Progenitor cell of endocrine pancreas (in vitro differentiated cells): ENCODE results near the gene PRC1. TPM values are rescaled to one million over a fixed set of nuclear protein-coding genes. Genes with fewer than 3 reads are reported as not detected.
"Not testable (repeated sequence)": the region's sequence is repeated elsewhere in the genome, so short reads cannot be mapped to it uniquely, and the experiment has no call there.

ENCODE experiments used
- DNase-seq: peaks from one replicate; pipeline ENCODE4 v3.0.0; 2021; ENCODE audit warnings: low spot score; ENCODE audit not compliant: unreplicated experiment
- H3K27ac Mint-ChIP-seq: 2 replicates; pipeline ENCODE4 v1.8.0; 2021; ENCODE audit warnings: mild to moderate bottlenecking, moderate library complexity, mixed read lengths
- H3K27me3 Mint-ChIP-seq: 2 replicates; pipeline ENCODE4 v1.8.0; 2021; ENCODE audit warnings: mixed read lengths
- H3K36me3 Mint-ChIP-seq: 2 replicates; pipeline ENCODE4 v1.8.0; 2022; ENCODE audit warnings: mixed read lengths; ENCODE audit not compliant: insufficient read depth
- H3K4me1 Mint-ChIP-seq: 2 replicates; pipeline ENCODE4 v1.8.0; 2021; ENCODE audit warnings: low read depth, mixed read lengths
- H3K4me3 Mint-ChIP-seq: 2 replicates; pipeline ENCODE4 v1.8.0; 2021; ENCODE audit warnings: low read depth, mild to moderate bottlenecking, moderate library complexity, mixed read lengths
- H3K9me3 Mint-ChIP-seq: 2 replicates; pipeline ENCODE4 v1.8.0; 2021; ENCODE audit warnings: low read depth, mixed read lengths
- total RNA-seq: library from RNA; stranded (reverse); gene quantifications from 2 replicates; pipeline ENCODE4 v1.2.1, GENCODE V29; 2021
- TF ChIP-seq, protein P1 (sequence below): fragments of 200-600 bp; sonication (generic); IDR thresholded peaks from one replicate; pipeline ENCODE4 v1.5.0; 2021; ENCODE audit warnings: antibody characterized with exemption, mild to moderate bottlenecking; ENCODE audit not compliant: unreplicated experiment

The PRC1 gene
- total RNA-seq, 1 donor from 2014 or later = 79.1 TPM

DNA sequence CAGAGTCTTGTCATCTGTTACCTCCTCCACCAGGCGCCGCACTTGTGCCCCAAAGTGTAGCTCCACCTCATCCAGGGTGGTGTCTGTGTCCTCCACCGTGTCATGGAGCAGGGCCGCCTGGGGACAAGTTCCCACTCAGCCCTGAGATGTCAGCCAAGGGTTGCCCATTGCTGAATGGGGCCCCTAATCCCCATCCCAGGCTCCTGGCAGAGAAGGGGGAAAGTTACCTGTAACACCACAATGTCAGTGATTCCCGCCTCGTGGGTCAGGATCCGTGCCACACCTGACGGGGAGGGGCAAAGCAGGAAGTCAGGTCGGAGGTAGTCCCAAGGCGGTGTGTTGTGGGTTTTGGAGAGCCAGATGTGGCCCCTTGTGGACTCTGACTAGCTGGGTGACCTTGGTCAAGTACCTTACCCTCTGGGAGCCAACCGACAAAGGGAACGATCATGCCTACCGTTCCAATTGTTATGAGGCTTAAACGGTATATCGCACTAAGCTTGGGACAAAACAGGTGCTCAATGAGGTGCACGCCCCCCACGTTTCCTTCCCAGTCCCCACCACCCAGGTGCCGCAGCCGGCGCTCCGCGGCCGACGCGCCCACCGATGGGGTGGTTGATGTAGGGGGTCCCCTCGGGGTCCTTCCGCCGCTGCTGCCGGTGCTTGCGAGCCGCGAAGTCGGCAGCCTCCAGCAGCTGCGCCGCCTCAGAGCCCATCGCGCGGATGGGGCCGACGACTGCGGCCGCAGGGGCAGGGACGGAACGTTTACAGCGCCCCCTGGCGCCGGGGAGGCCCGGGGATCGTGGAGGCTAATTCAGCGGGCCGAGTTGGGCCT lies 62.3 kb downstream of the PRC1 start, which contains the start of gene HDDC3:
TSS of gene HDDC3 (minus strand) at position 722 of the 832 bp plus-strand sequence. CDS start at position 713, 9 bp downstream.
- peak; percentile 92 for DNase-seq
- TF ChIP-seq, protein P1, sequence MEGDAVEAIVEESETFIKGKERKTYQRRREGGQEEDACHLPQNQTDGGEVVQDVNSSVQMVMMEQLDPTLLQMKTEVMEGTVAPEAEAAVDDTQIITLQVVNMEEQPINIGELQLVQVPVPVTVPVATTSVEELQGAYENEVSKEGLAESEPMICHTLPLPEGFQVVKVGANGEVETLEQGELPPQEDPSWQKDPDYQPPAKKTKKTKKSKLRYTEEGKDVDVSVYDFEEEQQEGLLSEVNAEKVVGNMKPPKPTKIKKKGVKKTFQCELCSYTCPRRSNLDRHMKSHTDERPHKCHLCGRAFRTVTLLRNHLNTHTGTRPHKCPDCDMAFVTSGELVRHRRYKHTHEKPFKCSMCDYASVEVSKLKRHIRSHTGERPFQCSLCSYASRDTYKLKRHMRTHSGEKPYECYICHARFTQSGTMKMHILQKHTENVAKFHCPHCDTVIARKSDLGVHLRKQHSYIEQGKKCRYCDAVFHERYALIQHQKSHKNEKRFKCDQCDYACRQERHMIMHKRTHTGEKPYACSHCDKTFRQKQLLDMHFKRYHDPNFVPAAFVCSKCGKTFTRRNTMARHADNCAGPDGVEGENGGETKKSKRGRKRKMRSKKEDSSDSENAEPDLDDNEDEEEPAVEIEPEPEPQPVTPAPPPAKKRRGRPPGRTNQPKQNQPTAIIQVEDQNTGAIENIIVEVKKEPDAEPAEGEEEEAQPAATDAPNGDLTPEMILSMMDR = peak; percentile 95
- Mint-ChIP-seq H3K27me3 (no peaks in the 10 kb centered on the region), H3K4me1 (peaks cover 14% of the 10 kb centered on the region), H3K27ac (peak within 1 kb of the TSS; percentile 61), H3K36me3 (peaks cover 4% of the 10 kb centered on the region), H3K9me3 (no peaks in the 10 kb centered on the region), H3K4me3 (peak within 1 kb of the TSS; percentile 95)

DNA sequence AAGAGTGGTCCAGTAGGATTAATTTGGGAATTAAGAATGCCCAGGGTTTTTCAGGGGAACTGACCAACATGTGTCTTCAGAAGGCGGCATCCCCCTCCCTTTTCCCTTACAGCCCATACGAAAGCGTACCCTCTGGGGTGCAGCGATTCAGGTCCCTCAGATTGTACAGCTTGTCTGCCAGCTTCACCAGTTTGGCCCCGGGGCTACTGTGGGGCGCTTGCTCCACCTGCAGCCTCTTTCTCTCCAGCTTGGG lies 62.8 kb downstream of the PRC1 start:
- DNase-seq = no peak
- Mint-ChIP-seq H3K4me1 (peaks cover 14% of the 10 kb centered on the region), H3K36me3 (peaks cover 4% of the 10 kb centered on the region), H3K27me3 (no peaks in the 10 kb centered on the region), H3K4me3 (peak overlapping the region; percentile 95), H3K9me3 (no peaks in the 10 kb centered on the region), H3K27ac (peak overlapping the region; percentile 61)
- TF ChIP-seq, protein P1 = no peak

DNA sequence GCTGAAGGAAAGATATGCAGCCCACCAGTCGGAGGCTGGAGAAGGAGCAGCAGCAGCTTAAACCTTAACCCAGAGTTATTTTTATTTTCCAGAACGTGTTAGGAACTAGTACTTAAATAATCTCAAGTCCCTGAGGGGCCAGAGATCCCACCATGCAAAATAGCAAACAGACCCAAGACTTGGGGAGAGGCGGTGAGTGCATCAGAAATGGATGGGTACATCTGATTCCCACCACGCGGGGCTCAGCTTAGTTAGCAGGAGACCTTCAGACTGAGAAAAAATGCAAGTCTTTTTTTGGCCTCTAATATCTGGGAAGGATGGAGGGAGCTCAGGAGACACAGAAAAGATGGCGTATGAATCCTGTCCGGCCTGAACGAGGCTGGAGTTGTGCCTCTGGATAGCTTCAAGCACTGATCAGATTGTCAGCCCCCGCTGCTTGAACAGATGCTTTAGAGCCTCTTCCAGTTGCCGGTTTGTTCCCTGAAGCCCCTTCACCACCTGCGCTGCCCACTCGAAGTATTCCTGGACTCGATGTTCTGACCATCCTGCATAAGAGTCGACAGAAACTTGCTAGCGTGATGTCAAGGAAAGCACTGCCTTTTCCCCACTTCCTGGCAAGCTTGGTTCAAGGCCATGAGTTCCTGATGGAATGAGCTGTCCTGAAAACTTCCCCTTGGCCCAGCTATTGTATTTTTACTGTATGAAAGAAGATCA lies 63.3 kb downstream of the PRC1 start:
- no peaks in the 10 kb centered on the region for H3K9me3 Mint-ChIP-seq
- no peaks in the 10 kb centered on the region for H3K36me3 Mint-ChIP-seq
- H3K4me1 Mint-ChIP-seq = peaks cover 9% of the 10 kb centered on the region

DNA sequence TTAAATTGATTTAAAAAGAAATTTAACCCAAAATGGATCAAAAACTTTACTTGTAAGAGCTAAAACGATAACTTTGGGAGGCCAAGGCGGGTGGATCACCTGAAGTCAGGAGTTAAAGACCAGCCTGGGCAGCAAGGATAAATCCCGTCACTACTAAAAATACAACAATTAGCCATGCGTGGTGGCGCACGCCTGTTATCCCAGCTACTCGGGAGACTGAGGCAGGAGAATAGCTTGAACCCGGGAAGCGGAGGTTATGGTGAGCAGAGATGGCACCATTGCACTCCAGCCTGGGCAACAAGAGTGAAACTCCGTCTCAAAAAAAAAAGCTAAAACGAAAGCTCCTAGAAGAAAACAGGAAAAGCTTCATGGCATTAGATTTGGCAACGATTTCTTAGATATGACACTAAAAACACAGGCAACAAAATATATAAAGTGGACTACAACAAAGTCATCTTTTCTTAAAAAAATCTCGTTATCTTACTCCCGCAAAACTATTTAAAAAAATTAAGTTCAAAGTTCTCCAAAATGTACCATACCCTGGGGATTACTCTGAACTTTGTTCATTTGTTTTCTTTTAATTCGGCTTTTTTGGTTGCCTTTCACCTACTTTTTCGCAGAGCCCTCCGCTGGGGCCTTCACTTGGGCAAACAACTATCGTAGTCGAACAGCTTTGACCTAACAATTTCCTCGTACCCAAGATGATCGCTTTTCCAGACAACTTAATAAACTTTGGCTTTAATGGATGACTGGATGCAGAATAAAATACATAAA lies 64.9 kb downstream of the PRC1 start:
- TF ChIP-seq, protein P1 = no peak
- no peaks in the 10 kb centered on the region for H3K27me3 Mint-ChIP-seq
- H3K4me3 Mint-ChIP-seq = no peak overlapping the region
- no peak overlapping the region for H3K27ac Mint-ChIP-seq
- H3K4me1 Mint-ChIP-seq = peaks cover 6% of the 10 kb centered on the region
- no peaks in the 10 kb centered on the region for H3K36me3 Mint-ChIP-seq
- no peaks in the 10 kb centered on the region for H3K9me3 Mint-ChIP-seq
- DNase-seq = no peak

More for the DNA sequence above, 63.3 kb downstream of the PRC1 start:
- TF ChIP-seq, protein P1 = no peak
- Mint-ChIP-seq H3K4me3 (peak overlapping the region; percentile 95), H3K27me3 (no peaks in the 10 kb centered on the region), H3K27ac (no peak overlapping the region)
- no peak for DNase-seq

DNA sequence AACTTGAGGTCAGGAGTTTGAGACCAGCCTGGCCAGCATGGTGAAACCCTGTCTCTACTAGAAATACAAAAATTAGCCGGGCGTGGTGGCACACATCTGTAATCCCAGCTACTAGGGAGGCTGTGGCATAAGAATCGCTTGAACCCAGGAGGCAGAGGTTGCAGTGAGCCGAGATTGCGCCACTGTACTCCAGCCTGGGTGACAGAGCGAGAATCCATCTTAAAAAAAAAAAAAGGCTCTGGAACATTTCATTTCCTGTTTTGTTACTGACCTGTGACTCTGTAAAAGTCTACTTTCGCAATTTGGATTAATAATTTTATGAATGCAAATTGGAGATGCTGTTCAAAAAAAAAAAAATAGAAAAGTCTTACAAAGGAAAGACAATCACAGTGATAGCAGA lies 66.2 kb downstream of the PRC1 start:
- H3K4me1 Mint-ChIP-seq, H3K36me3 Mint-ChIP-seq, H3K27ac Mint-ChIP-seq, H3K9me3 Mint-ChIP-seq, H3K27me3 Mint-ChIP-seq, DNase-seq, H3K4me3 Mint-ChIP-seq: not testable (repeated sequence)

DNA sequence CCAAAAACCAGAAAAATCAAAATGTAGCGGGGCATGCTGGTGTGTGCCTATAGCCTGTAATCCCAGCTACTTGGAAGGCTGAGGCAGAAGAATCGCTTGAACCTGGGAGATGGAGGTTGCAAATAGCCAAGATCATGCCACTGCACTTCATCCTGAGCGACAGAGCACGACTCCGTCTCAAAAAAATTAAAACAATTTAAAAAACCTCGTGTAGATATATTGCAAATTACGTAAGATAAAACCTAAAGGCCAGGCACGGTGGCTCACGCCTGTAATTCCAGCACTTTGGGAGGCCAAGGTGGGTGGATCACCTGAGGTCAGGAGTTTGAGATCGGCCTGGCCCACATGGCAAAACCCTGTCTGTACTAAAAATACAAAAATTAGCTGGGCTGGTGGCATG lies 67.6 kb downstream of the PRC1 start:
- not testable (repeated sequence) for H3K27me3 Mint-ChIP-seq, H3K4me1 Mint-ChIP-seq, H3K4me3 Mint-ChIP-seq, H3K9me3 Mint-ChIP-seq, H3K27ac Mint-ChIP-seq, H3K36me3 Mint-ChIP-seq, DNase-seq
